GM13977 (cell line): ENCODE results near the gene FAXDC2.

ENCODE experiments used
- DNase-seq: peaks from one replicate; pipeline ENCODE4 v3.0.0; 2012; ENCODE audit warnings: low spot score
- CTCF ChIP-seq: IDR thresholded peaks from 2 replicates; pipeline ENCODE4 v1.5.1; 2012; ENCODE audit warnings: mild to moderate bottlenecking, control low read depth; ENCODE audit not compliant: insufficient read depth; ENCODE audit errors: extremely low read depth, missing control alignments
- in situ Hi-C: fragments of 300-500 bp; cut with MboI; formaldehyde crosslinking; loops from one replicate; pipeline ENCODE4 v1.12.0; 2022; ENCODE audit warnings: low sequenced_read_pairs, low pct_unique_long_range_greater_than_20kb, mixed read lengths, inconsistent platforms; ENCODE audit not compliant: unreplicated experiment

Gene FAXDC2

GRCh38 chr5:154850255-154851062 lies at the start of gene FAXDC2:
FAXDC2 (minus strand) TSS chr5:154850603; CDS start chr5:154838178, 12,425 bp downstream.
- in situ Hi-C loops = no loop called here
- no peak for DNase-seq
- no peak for TF ChIP-seq CTCF

GRCh38 chr5:154900066-154900465 lies 49.7 kb upstream of the FAXDC2 start:
- TF ChIP-seq CTCF = no peak
- no peak for DNase-seq
- in situ Hi-C loops = no loop called here

- in situ Hi-C loops = no loop called here
- no peak for DNase-seq
Observed at GRCh38 chr5:154899151-154899816, 48.9 kb upstream of the FAXDC2 start.

GRCh38 chr5:154898210-154898609 lies 47.8 kb upstream of the FAXDC2 start:
- DNase-seq = no peak
- no peak for TF ChIP-seq CTCF
- in situ Hi-C loops = no loop called here

More at GRCh38 chr5:154899151-154899816, 48.9 kb upstream of the FAXDC2 start:
- TF ChIP-seq CTCF = no peak

- in situ Hi-C loops = no loop called here
- no peak for TF ChIP-seq CTCF
Observed at GRCh38 chr5:154896562-154897165, 46.3 kb upstream of the FAXDC2 start.

GRCh38 chr5:154895606-154896561 lies 45.5 kb upstream of the FAXDC2 start:
- no peak for TF ChIP-seq CTCF
- in situ Hi-C loops = no loop called here
- DNase-seq = no peak

More at GRCh38 chr5:154896562-154897165, 46.3 kb upstream of the FAXDC2 start:
- DNase-seq = no peak
